Measurements from ENCODE around the gene SPON1.

DNA sequence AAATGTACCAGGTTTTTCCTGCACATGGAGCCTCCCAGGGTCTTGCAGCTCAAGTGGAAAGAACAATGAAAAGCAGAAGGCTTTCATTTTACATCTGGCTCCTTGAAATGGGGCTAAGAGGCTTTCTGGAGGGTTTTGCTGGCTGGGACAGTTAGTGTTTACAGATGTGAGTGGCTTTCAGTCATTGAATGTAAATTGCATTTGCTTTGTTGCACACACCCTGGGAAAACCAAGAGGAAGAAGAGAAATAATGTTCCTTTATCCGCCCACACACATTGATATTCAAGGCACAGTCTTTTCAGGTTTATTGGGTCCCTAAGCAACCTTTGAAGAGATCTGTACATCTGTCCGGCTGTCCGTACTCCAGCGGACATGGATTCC, 144.5 kb downstream of the SPON1 start:
- no peak for TF ChIP-seq POLR2A (IDR thresholded peaks at IDR 0.05)
- TF ChIP-seq, protein P1, sequence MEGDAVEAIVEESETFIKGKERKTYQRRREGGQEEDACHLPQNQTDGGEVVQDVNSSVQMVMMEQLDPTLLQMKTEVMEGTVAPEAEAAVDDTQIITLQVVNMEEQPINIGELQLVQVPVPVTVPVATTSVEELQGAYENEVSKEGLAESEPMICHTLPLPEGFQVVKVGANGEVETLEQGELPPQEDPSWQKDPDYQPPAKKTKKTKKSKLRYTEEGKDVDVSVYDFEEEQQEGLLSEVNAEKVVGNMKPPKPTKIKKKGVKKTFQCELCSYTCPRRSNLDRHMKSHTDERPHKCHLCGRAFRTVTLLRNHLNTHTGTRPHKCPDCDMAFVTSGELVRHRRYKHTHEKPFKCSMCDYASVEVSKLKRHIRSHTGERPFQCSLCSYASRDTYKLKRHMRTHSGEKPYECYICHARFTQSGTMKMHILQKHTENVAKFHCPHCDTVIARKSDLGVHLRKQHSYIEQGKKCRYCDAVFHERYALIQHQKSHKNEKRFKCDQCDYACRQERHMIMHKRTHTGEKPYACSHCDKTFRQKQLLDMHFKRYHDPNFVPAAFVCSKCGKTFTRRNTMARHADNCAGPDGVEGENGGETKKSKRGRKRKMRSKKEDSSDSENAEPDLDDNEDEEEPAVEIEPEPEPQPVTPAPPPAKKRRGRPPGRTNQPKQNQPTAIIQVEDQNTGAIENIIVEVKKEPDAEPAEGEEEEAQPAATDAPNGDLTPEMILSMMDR (IDR thresholded peaks at IDR 0.05): no peak

Data from heart left ventricle (tissue), 13 donors.